ENCODE data around the gene EYS.

Gene EYS

DNA sequence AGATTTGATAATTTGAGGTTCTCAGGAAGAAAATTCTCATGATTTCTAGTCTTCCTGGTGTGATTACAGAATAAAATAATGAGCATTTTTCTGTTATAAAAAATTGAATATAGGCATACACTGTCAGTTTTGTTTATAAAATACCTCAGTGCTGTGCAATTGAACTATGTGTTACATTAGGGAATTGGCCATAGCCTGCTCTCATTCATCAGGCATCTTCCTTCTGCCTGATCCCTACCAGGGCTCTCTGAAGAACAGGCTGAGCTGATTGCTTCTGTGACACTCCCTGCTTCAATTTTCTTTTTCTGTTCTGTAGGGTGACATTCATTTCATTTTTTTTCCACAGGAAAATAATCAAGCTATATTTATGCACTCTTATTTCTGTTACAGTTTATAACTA lies 1908.6 kb downstream of the EYS start:
- TF ChIP-seq, protein P1, sequence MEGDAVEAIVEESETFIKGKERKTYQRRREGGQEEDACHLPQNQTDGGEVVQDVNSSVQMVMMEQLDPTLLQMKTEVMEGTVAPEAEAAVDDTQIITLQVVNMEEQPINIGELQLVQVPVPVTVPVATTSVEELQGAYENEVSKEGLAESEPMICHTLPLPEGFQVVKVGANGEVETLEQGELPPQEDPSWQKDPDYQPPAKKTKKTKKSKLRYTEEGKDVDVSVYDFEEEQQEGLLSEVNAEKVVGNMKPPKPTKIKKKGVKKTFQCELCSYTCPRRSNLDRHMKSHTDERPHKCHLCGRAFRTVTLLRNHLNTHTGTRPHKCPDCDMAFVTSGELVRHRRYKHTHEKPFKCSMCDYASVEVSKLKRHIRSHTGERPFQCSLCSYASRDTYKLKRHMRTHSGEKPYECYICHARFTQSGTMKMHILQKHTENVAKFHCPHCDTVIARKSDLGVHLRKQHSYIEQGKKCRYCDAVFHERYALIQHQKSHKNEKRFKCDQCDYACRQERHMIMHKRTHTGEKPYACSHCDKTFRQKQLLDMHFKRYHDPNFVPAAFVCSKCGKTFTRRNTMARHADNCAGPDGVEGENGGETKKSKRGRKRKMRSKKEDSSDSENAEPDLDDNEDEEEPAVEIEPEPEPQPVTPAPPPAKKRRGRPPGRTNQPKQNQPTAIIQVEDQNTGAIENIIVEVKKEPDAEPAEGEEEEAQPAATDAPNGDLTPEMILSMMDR (conservative IDR thresholded peaks at IDR 0.05; ENCODE audit: control insufficient read depth, insufficient read depth, low read depth, low read length): no peak
- DNase-seq (ENCODE audit: low read depth): no peak
- H3K4me3 ChIP-seq (ENCODE audit: control insufficient read depth, low read depth, low read length): no peak overlapping the region

DNA sequence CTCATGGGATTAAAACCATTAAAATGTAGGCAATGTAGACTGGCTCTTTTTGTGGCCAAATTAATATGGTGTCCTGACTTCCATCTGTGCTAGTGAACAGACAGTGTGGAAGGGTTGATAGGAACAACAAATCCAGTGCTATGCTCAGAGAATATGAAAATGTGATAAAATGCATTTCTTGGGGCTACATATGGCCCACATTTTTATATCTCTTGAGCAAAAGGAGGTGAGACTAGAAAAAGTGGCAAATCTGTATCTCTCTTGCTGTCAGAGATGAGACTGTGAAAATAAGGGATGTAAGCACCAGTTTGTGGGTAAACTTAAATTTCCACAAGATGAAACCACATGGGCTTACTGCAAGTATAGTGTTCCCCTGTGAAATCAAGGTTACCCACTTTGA lies 1909.3 kb downstream of the EYS start:
- DNase-seq (ENCODE audit: low read depth): no peak
- TF ChIP-seq, protein P1 (conservative IDR thresholded peaks at IDR 0.05; ENCODE audit: control insufficient read depth, insufficient read depth, low read depth, low read length): no peak
- no peak overlapping the region for H3K4me3 ChIP-seq (ENCODE audit: control insufficient read depth, low read depth, low read length)

DNA sequence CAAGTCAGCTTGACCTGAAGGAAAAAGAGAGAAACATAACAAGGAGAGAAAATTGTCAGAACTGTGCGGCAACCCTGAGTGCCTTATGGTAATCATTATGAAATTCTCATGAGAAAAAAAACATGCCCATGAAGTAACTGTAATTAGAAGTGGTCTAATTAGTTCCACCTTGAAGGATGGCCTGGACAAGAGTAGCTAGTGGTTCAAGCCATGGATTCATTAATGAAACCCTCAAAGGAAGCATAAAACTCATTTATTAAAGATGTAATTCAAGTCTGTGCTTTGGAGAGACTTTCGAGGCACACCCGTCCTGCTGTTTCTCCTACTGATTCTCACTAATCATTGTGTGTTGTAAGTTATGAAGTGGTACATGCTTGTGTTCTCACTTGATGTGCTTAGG lies 1911.2 kb downstream of the EYS start:
- no peak for DNase-seq (ENCODE audit: low read depth)
- TF ChIP-seq, protein P1 (conservative IDR thresholded peaks at IDR 0.05; ENCODE audit: control insufficient read depth, insufficient read depth, low read depth, low read length): no peak
- no peak overlapping the region for H3K4me3 ChIP-seq (ENCODE audit: control insufficient read depth, low read depth, low read length)

DNA sequence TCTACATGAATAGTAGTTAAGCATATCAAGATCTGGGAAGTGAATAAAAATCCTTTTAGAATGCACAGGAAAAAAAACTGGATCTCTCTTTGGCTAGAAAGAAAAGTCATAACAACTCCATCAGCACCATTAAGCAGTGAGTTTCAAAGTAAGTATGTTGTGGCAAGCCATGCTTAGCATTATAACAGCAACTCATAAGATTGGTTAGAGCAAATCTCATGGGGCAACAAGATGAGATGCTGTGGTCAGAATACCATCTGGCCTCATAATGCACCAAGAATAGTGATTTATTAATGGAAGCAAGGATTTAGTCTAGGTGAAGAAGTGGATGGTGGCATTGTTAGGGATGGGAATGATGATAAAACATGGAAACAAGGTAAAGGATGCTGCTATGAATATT lies 1912.0 kb downstream of the EYS start:
- H3K4me3 ChIP-seq (ENCODE audit: control insufficient read depth, low read depth, low read length): no peak overlapping the region
- TF ChIP-seq, protein P1 (conservative IDR thresholded peaks at IDR 0.05; ENCODE audit: control insufficient read depth, insufficient read depth, low read depth, low read length): no peak
- DNase-seq (ENCODE audit: low read depth): peak; percentile 60

DNA sequence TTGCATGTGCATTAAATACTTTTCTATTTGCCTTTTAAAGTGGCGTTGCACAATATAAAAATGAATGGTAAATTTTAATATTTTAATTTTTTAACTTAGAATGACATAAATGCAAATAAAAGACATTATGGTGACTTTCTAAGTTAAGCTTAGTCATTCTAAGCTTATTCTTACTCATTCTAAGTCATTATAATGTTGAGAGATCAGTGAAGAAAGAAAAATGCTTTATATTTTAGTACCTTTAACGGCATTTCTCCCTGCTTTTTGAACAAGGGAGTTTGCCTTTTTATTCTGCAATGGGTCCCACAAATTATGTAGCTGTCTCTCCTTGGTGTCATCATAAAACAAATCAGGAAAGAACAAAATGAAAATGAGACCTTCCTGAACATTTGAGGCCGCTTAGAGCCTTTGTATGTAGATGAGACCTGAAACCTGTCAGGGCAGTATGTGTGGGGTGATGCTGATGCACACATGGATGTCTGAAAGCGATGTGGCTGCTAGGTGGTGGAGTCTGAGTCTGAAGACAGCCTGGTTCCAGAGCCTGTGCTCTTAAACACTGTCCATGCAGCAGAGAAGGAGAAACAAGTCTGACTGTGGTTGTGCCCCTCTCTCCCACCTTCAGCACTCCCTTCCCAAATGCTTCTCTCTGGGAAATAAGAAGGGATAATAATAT lies 1913.4 kb downstream of the EYS start:
- H3K4me3 ChIP-seq (ENCODE audit: control insufficient read depth, low read depth, low read length): no peak overlapping the region
- TF ChIP-seq, protein P1 (conservative IDR thresholded peaks at IDR 0.05; ENCODE audit: control insufficient read depth, insufficient read depth, low read depth, low read length): no peak
- no peak for DNase-seq (ENCODE audit: low read depth)

DNA sequence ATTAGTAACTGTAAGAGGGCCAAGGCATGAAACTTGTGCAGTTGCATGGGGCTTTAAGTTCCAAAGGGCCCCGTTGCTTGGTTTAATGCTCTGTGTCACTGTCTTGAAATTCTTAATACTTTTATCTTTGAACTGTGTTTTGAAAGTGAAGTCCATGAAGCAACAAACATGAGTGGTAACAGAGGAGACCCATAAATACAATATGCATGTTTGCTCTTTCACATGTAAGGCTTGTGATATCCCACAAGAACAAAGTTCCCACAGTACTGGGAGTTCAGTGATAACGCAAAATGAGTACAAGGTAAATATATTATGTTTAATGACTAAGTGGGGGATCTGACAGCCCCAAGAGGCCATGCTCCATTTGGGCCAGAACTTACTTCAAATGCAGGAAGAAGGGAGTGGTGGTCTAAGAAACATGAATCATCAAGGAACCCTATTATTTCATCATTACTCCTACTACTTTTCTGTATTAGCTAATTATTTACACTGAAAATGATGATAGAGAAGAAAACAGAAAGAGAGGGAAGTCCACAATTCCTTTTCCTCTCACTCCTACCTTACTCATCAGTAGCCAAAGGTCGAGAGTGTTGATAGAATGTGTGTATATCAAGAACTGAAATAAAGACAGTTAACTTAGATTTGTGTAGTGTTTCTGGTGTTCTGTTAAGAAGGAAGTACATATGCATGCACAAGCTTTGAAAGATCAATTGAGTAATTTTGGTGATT lies 1914.1 kb downstream of the EYS start:
- no peak overlapping the region for H3K4me3 ChIP-seq (ENCODE audit: control insufficient read depth, low read depth, low read length)
- peak; percentile 64 for DNase-seq (ENCODE audit: low read depth)
- TF ChIP-seq, protein P1 (conservative IDR thresholded peaks at IDR 0.05; ENCODE audit: control insufficient read depth, insufficient read depth, low read depth, low read length): no peak

Measured in fibroblast of mammary gland (primary cell).